Hematopoietic multipotent progenitor cell treated with erythropoietin and hydrocortisone succinate and interleukin-3 and kit ligand, for 17 days (in vitro differentiated cells): ENCODE data around the gene REPIN1.
A peak's percentile ranks its signal among the peaks of the same experiment; 100 is the strongest.

Experiments used
- DNase-seq: peaks from one replicate; pipeline ENCODE4 v3.0.0-alpha.2; 2015; ENCODE audit warnings: low spot score

REPIN1 gene

GRCh38 chr7:150337179-150337578 lies 31.4 kb upstream of the REPIN1 start:
- DNase-seq, result no peak

- DNase-seq, result no peak
Measured at GRCh38 chr7:150337659-150338081, 31.0 kb upstream of the REPIN1 start.

GRCh38 chr7:150338166-150338829 lies 30.3 kb upstream of the REPIN1 start:
- no peak for DNase-seq

GRCh38 chr7:150339409-150339809 lies 29.2 kb upstream of the REPIN1 start:
- no peak for DNase-seq

- no peak for DNase-seq
Measured at GRCh38 chr7:150340024-150340749, 28.4 kb upstream of the REPIN1 start.

DNA sequence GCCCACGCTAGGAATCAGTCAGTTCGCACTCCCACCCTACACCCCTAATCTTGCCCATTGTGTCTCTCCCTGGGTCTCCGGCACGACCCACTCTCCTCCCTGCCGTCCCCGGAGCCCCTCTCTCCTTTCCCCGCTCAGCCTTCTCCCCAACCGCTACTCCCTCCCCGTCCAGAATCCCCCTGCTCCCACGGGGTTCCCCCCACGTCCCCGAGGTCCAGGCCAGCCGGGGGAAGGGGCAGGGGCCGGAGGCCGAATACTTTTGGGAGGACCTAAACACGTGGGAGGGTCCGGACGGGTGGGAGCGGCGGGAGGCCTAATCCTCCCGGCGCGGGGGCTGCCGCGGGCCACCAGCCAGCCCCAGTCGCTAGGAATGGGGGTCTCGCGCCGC lies 27.8 kb upstream of the REPIN1 start:
- no peak for DNase-seq

DNA sequence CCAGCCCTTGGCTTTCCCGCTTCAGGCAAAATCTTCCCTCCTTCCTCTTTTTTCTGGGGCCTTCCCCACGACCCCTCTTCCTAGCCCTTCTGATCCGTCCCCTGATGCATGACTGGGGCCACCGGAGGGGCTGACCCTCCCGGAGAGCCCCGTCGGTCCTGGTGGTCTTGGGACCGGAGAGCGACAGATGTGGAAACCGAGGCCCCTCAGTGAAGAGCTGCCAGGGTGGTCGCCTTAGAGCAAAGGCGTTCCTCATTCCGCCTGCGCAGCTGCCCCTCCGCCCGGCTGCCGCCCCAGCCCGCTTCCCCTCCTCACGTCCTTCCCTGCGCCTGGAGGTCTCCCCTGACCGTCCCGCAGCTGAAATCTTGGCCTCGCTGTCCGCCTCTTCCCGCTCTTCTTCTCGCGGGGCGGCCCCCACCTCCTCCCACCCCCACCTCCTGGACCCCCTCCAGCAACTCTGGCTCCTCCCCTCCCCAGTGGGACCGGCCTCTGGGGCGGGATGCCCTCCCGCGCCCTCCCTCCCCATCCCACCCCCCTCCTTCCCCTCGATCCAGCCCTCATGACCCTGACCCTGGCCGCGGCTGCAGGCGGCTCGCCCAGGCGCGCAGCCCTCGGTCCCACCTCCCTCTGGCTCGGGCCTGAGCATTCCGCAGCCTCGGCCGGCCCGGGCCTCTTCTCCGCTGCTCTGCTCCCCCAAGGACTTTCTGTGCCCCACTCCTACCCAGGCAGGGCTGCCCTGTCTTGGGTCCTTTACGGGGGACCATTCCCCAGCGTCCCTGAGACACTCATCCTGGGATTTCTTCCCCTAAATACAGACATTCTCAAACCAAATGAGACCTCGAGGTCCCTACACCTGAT lies 27.1 kb upstream of the REPIN1 start, which contains the start of gene RARRES2:
Gene RARRES2, minus strand, starts transcription at position 367 of the 858 bp plus-strand sequence. CDS start 1,020 bp downstream, outside the sequence.
- no peak for DNase-seq

DNA sequence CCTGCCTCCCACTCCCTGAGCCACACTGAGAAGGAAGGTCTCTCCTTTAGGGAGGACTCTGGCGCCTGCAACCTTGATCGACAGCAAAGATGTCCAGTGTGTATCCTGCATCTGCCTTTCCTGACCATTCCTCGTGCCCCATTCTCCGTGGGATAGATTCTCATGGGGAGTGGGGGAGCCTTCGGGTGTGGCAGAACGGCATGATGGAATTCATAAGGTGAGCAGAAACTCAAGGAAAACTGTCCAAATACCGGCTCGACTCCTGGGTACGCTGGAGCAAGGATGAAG lies 26.6 kb upstream of the REPIN1 start:
- no peak for DNase-seq

GRCh38 chr7:150343225-150343624 lies 25.4 kb upstream of the REPIN1 start:
- no peak for DNase-seq

DNA sequence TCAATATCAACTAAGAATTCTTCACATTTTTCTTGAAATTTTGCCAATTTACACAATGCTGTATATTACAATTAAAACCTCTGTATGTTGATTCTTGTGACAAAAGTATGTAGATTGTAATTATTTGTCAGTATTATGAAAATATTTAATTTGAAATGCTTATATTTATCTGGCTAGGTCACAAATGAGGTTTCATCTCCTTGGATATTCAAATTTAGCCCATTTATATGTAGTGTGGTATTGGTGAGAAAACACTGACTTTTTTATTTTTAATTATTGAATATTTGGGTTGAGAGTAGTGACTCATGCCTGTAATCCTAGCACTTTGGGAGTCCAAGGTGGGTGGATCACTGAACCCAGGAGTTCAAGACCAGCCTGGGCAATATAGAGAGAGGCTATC lies 24.3 kb upstream of the REPIN1 start:
- no peak for DNase-seq

- no peak for DNase-seq
Measured at GRCh38 chr7:150345012-150345411, 23.6 kb upstream of the REPIN1 start.

DNA sequence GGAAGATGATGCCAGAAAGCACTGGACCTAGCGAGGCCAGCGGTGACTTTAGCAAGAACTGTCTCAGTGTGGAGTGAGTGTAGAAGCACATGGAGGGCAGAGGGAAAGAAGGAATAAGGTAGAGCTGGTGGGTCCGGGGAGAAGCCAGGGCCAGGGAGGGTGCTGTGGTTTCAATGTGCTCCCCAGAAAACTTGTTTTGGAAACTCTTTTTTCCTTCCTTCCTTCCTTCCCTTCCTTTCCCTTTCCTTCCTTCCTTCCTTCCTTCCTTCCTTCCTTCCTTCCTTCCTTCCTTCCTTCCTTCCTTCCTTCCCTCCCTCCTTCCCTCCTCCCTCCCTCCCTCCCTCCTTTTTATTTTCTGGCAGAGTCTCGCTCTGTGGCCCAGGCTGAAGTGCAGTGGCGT lies 21.7 kb upstream of the REPIN1 start:
- no peak for DNase-seq

- DNase-seq, result no peak
Measured at GRCh38 chr7:150351587-150352194, 16.9 kb upstream of the REPIN1 start.

DNA sequence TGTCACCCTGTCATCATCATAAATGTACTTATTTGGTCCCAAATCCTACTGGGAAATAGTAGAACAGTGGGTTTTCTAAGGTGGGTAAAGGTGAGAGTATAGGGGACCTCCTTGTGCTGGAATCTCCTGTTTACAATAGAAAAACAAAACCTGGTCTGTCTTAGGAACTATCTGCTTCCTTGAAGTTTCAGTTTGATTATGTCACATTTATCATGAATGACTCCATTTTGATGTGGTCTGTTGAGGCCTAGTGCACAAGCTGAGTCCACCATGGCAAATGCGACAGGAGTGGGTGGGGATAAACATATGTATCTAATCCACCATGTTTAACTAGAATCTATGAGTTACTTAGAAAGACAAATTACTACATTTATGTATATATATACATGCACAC lies 13.0 kb upstream of the REPIN1 start:
- DNase-seq, result no peak

DNA sequence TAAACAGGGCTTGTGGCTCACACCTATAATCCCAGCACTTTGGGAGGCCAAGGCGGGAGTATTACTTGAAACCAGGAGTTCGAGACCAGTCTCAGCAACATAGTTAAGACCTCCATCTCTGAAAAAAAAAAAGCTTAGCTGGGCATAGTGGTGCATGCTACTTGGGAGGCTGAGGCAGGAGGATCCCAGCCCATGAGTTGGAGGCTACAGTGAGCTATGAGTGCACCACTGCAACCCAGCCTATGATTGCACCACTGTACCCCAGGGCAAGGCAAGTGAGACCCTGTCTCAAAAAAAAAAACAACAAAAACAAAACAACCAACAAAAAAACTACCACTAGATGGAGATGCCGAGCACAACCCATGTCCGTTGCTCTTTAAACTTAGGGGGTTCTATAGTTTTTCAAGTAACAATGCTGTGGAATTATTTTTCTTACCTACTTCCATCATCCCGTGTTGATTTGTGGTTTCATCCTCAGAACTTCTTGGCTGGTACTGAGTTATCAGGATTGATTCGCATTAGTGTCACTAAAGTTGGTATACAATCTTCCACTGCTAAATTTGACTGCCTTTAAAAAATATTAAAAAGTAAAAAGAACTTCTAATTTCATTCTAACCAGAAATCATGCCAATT lies 12.2 kb upstream of the REPIN1 start:
- peak; percentile 53 for DNase-seq

GRCh38 chr7:150357270-150357669 lies 11.4 kb upstream of the REPIN1 start:
- DNase-seq, result no peak

DNA sequence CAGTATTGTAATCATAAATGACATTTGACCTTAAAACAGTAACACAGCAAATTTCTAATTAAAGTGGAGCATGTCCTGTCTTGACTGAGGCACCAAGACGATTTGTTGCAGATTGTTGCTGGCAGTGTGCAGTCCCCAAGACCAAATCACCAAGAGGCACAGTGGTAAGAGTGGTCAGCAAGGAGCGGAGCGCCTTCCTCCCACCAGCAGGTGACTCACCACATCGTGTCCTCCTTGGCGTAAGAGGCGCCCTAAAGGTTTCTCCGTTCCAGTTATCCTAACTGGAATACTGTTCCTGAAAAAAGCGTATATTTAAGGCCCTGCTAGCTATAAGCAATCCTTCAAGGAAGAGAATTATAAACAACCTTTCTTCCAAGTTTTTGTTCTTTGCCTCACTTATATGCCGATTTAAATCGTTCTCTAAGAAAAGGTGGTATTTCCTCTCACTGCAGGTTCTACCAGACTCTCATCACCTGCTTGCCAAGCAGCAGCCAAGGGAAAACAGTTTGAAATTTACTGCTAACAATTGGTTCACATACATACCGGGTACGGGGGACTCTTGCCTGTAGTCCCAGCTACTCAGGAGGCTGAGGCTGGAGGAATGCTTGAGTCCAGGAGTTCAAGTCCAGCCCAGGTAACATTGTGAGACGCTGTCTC lies 10.7 kb upstream of the REPIN1 start:
- no peak for DNase-seq

DNA sequence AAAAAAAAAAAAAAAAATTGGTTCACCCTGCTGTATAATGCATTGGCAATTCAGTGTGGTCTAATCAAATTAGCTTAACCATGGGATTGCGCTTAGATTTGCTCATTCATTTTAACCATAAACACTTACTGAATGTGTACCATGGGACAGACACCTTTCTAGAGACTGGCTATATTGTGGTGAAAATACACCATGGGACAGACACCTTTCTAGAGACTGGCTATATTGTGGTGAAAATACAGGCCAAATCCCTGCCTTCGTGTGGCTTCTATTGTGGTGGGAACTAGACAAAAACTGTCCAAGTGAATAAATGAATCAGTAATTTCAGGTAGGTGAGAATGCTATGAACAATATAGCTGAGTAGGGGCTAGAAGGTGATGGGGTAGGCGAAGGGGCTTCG lies 10.2 kb upstream of the REPIN1 start:
- no peak for DNase-seq

DNA sequence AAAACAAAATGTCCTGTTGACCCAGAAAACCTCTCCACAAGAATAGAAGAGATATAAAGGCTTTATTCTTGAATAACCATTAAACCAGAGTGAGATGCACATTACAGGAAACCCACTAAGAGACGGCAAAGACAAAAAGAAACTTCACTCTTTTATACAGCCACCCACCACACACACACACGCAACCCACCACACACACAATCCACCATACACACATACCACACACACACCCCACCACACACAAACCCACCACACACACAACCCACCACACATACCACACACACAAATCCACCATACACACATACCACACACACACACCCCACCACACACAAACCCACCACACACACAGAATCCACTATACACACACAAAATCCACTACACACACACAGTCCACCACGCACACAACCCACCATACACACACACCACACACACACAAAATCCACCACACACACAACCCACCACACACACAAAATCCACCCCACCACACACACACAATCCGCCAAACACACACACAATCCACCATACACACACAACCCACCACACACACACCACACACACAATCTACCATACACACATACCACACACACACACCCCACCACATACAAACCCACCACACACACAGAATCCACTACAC lies 9.5 kb upstream of the REPIN1 start:
- no peak for DNase-seq

GRCh38 chr7:150359622-150360362 lies 8.8 kb upstream of the REPIN1 start:
- no peak for DNase-seq
